ENCODE results near the gene SGO1. TPM values are rescaled to one million over a fixed set of nuclear protein-coding genes. Genes with fewer than 3 reads are reported as not detected.
A peak's percentile ranks its signal among the peaks of the same experiment; 100 is the strongest.

The SGO1 gene
- total and polyA plus RNA-seq, 5 experiments from 2014 or later = 0.45 to 1.1 (median 0.76) TPM

DNA sequence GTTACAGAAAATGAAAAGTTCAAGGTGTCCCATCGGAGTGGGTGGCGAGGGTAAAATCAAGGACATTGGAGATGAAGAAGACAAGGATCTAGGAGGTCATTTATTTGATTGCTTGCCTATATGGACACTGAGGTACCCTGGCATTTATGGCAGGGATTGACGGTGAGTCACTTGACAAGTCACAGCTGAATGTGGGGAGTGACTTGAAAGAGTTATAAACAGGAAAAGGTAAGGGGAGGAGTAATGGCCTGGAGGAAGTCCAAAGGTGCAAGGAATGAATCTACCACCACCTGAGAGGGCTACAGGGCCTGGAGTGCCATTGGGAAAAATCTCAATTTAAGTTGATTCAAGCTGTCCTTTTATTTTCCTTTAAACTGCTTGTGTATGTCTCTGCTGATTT is 11.8 kb upstream of the SGO1 start:
- Mint-ChIP-seq H3K36me3 (peaks cover 0 to 6% (median 0%) of the 10 kb centered on the region in 3 donors), H3K9me3 (no peaks in the 10 kb centered on the region), H3K4me3 (peak overlapping the region in 2 of 10 donors; percentile 1 to 9), H3K4me1 (peaks cover 4 to 9% (median 7%) of the 10 kb centered on the region in 4 donors), H3K27ac (peak overlapping the region in 4 of 10 donors; percentile 10 to 73 (median 43)), H3K27me3 (no peaks in the 10 kb centered on the region)
- POLR2A ChIA-PET = interaction anchor here (1.2 kb wide), 1 partner anchor 11 kb away, joined by 5 read pairs; the partner anchor contains the start of gene SGO1
- no peak for ATAC-seq
- DNase-seq = no peak

DNA sequence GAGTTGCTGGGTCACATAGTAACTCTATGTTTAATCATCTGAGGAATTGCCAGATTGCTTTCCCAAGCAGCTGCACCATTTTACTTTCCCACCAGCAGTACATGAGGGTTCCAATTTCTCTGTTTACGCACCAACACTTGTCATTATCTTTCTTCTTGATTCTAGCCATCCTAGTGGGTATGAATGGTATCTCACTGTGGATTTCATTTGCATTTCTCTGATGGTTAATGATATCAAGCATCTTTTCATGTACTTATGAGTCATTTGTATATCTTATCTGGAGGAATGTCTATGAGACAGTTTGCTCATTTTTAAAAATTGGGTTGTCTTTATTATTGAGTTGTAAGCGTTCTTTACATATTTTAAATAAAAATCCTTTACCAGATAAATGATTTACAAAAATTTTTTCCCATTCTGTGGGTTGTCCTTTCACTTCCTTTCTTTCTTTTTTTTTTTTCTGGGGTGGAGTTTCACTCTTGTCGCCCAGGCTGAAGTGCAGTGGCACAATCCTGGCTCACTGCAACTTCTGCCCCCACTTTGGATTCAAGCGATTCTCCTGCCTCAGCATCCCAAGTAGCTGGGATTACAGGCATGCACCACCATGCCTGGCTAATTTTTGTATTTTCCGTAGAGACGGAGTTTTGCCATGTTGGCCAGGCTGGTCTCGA is 8.9 kb upstream of the SGO1 start:
- Mint-ChIP-seq H3K4me1 (peaks cover 4 to 7% (median 5%) of the 10 kb centered on the region in 4 donors), H3K36me3 (peaks cover 0 to 6% (median 0%) of the 10 kb centered on the region in 3 donors), H3K27me3 (no peaks in the 10 kb centered on the region), H3K27ac (no peak overlapping the region), H3K9me3 (no peaks in the 10 kb centered on the region), H3K4me3 (no peak overlapping the region)
- ATAC-seq = no peak
- POLR2A ChIA-PET = no interaction called here
- no peak for DNase-seq

DNA sequence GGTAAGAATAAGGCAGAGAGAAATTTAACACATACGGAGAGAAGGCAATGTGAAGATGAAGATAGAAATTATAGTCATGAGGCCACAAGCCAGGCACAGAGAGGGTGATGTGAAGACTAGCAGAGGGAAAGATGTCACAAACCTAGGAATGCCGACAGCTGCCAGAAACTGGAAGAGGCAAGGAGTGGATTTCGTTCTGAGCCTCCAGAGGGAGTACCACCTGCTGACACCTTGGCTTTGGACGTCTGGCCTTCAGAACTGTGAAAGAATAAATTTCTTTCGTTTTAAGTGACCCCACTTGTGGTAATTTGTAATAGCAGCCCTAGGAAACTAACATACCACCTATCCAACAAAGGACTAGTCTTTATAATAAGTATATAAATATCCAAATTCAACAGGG is 5.0 kb upstream of the SGO1 start:
- POLR2A ChIA-PET = no interaction called here
- peaks cover 0 to 4% (median 0%) of the 10 kb centered on the region in 4 donors for H3K4me1 Mint-ChIP-seq
- DNase-seq = no peak
- peaks cover 0 to 6% (median 0%) of the 10 kb centered on the region in 3 donors for H3K36me3 Mint-ChIP-seq
- H3K27me3 Mint-ChIP-seq = no peaks in the 10 kb centered on the region
- H3K9me3 Mint-ChIP-seq = no peaks in the 10 kb centered on the region
- no peak overlapping the region for H3K4me3 Mint-ChIP-seq
- no peak overlapping the region for H3K27ac Mint-ChIP-seq
- ATAC-seq = no peak

DNA sequence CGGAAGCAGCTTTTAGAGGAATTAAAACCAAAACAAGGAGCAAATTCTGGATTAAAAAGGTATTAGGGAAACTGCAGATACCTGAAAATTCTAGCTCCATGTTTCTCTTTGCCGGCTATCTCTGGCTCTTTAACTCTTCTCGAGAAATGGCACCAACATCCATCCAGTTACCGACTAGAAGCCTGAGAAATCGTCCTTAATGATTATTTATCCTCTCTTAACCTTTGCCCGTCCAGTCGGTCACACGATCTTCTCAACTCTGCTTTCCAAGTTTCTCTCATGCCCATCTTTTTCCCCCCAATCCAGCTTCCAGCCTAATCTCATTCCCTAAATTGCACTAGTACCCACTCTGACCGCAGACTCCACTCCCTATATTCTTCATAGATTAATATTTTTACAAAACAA is 596 bp upstream of the SGO1 start:
- Mint-ChIP-seq H3K4me1 (peaks cover 0 to 4% (median 0%) of the 10 kb centered on the region in 4 donors), H3K9me3 (no peaks in the 10 kb centered on the region), H3K27me3 (no peaks in the 10 kb centered on the region), H3K4me3 (no peak overlapping the region), H3K27ac (no peak overlapping the region), H3K36me3 (no peaks in the 10 kb centered on the region)
- ATAC-seq = peak; percentile 3 to 5
- DNase-seq = no peak
- POLR2A ChIA-PET = interaction anchor here (0.8 to 2.4 kb wide), 7 partner anchors 11 to 239 kb away, joined by 4 to 21 read pairs (median 7); partner anchors contain the start of genes KAT2B and RAB5A

- Mint-ChIP-seq H3K4me3 (no peak overlapping the region), H3K4me1 (peaks cover 0 to 4% (median 0%) of the 10 kb centered on the region in 4 donors), H3K27me3 (no peaks in the 10 kb centered on the region), H3K27ac (no peak overlapping the region), H3K36me3 (no peaks in the 10 kb centered on the region), H3K9me3 (no peaks in the 10 kb centered on the region)
- peak in 3 of 10 donors; percentile 1 to 20 (median 10) for DNase-seq
- no peak for ATAC-seq
- POLR2A ChIA-PET = interaction anchor here (0.9 to 2.4 kb wide), 5 partner anchors 25 to 238 kb away, joined by 3 to 21 read pairs (median 7); partner anchors contain the start of gene KAT2B
Observed at GRCh38 chr3:20185331-20185678, 701 bp downstream of the SGO1 start.

- H3K27me3 Mint-ChIP-seq = no peaks in the 10 kb centered on the region
- no peak overlapping the region for H3K4me3 Mint-ChIP-seq
- POLR2A ChIA-PET = no interaction called here
- DNase-seq (no peak), ATAC-seq (no peak)
- H3K4me1 Mint-ChIP-seq = no peaks in the 10 kb centered on the region
- H3K36me3 Mint-ChIP-seq = no peaks in the 10 kb centered on the region
- H3K9me3 Mint-ChIP-seq = no peaks in the 10 kb centered on the region
- H3K27ac Mint-ChIP-seq = no peak overlapping the region
Observed at GRCh38 chr3:20182206-20182605, 3.8 kb downstream of the SGO1 start.

DNA sequence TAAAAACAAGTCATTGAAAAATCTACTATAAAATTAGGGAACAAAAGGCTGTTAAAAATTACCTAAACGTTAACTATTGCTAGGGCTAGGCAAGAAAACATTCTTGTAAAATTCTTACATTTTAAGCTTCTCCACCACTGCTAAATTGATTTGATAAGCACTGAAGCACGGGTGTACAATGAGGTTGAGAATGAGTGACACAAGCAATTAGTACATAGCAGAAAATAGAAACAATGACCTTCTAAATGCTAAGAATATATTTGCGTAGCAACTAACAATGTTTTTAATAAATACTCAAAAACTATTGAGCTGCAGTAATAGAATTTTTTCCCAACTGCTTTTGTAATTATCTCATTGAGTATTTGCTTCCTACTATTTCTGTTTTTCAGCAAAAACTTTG is 4.7 kb downstream of the SGO1 start:
- no peak overlapping the region for H3K27ac Mint-ChIP-seq
- POLR2A ChIA-PET = no interaction called here
- no peaks in the 10 kb centered on the region for H3K9me3 Mint-ChIP-seq
- no peaks in the 10 kb centered on the region for H3K4me1 Mint-ChIP-seq
- peaks cover 0 to 1% (median 0%) of the 10 kb centered on the region in 3 donors for H3K36me3 Mint-ChIP-seq
- ATAC-seq (no peak), DNase-seq (no peak)
- H3K4me3 Mint-ChIP-seq = no peak overlapping the region
- no peaks in the 10 kb centered on the region for H3K27me3 Mint-ChIP-seq

DNA sequence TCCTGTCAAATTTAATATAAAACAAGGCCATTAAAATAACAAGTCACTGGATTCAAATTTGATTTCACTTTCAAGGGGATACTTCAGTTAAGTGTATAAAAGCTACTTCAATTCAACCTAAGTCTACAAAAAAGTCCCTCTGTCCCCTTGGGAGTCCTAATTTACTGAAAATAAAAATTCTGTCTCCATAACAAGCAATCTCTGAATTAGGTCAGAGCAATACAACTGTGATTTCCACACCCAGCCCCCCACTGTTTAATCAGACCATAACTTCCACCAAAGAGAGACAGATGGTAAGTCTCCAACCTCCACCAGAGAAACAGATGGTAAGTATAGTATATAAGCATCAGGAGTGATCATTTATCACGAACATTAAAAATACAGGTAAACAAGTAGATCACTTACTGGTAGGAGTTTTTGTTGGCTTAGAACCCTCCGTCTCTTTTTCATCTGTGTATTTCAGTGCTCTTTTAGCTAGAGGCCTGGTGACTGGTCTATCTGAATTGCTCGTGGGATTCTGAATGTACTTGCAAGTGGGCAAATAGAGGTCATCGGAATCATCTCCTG is 12.1 kb downstream of the SGO1 start:
- POLR2A ChIA-PET = no interaction called here
- ATAC-seq = no peak
- Mint-ChIP-seq H3K36me3 (peaks cover 3 to 14% (median 11%) of the 10 kb centered on the region in 3 donors), H3K4me3 (no peak overlapping the region), H3K27me3 (no peaks in the 10 kb centered on the region), H3K27ac (no peak overlapping the region), H3K4me1 (no peaks in the 10 kb centered on the region), H3K9me3 (no peaks in the 10 kb centered on the region)
- no peak for DNase-seq

GRCh38 chr3:20161714-20162113 is 24.3 kb downstream of the SGO1 start:
- POLR2A ChIA-PET = no interaction called here

GRCh38 chr3:20160230-20160629 is 25.8 kb downstream of the SGO1 start:
- H3K36me3 Mint-ChIP-seq = peaks cover 0 to under 1% (median 0%) of the 10 kb centered on the region in 3 donors
- peak in 1 of 2 donors; percentile 44 for ATAC-seq
- H3K4me1 Mint-ChIP-seq = peaks cover 5 to 35% (median 24%) of the 10 kb centered on the region in 4 donors
- peak overlapping the region; percentile 1 to 80 (median 52) for H3K27ac Mint-ChIP-seq
- no peaks in the 10 kb centered on the region for H3K27me3 Mint-ChIP-seq
- peak overlapping the region in 6 of 10 donors; percentile 1 to 8 (median 4) for H3K4me3 Mint-ChIP-seq
- POLR2A ChIA-PET = interaction anchor here (0.7 to 1.2 kb wide), 2 partner anchors 26 to 120 kb away, joined by 3 to 7 read pairs; partner anchors contain the start of genes KAT2B and SGO1
- no peaks in the 10 kb centered on the region for H3K9me3 Mint-ChIP-seq
- peak in 2 of 10 donors; percentile 3 to 9 for DNase-seq

More at GRCh38 chr3:20161714-20162113, 24.3 kb downstream of the SGO1 start:
- no peak for ATAC-seq
- H3K27ac Mint-ChIP-seq = peak overlapping the region in 1 of 10 donors; percentile 80
- H3K4me1 Mint-ChIP-seq = peaks cover 5 to 36% (median 24%) of the 10 kb centered on the region in 4 donors
- H3K4me3 Mint-ChIP-seq = no peak overlapping the region
- no peaks in the 10 kb centered on the region for H3K36me3 Mint-ChIP-seq
- no peak for DNase-seq
- no peaks in the 10 kb centered on the region for H3K9me3 Mint-ChIP-seq
- no peaks in the 10 kb centered on the region for H3K27me3 Mint-ChIP-seq

DNA sequence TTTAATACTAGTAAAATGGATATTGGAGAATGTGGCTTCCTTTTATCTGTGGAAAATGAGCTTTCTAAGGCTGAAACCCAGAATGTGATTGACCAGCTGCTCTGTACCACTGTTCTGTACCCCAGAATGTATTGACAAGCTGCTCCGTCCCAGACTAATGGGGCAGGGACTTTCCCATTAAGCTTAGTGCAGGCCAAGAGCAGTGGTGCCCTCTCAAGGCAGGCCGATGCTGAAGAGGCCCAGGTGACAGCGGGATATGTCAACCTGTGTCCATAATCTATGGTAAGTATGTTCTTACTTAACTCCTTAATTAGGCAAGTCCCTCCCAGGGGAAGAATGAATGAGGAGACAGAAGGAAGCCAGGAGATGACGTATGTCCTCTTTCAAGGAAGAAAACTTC is 31.1 kb downstream of the SGO1 start:
- Mint-ChIP-seq H3K9me3 (no peaks in the 10 kb centered on the region), H3K36me3 (peaks cover 0 to 40% (median 20%) of the 10 kb centered on the region in 3 donors), H3K4me3 (no peak overlapping the region), H3K27me3 (no peaks in the 10 kb centered on the region), H3K27ac (no peak overlapping the region), H3K4me1 (peaks cover 3 to 6% (median 5%) of the 10 kb centered on the region in 4 donors)
- ATAC-seq (no peak), DNase-seq (no peak)
- POLR2A ChIA-PET = no interaction called here

GRCh38 chr3:20154078-20154477 is 31.9 kb downstream of the SGO1 start:
- peak overlapping the region in 1 of 10 donors; percentile 50 for H3K27ac Mint-ChIP-seq

DNA sequence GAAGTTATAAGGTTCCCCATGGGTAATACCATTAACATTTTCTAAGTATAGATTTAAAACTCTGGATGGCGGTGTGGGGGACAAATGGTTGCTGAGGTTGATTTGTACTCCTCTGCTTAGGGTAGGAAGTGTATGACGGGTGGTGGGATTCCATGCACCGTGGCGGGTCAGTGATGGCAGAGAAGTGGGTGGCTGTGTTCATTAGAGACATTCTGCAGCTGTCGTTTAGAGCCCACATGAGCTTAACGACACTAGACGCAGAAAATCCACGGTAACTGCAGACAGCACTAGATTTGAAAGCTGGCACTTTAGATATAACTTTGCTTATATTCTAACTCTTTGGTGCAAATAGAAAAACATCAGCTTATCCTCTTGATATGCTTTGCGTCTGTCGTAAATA is 37.5 kb downstream of the SGO1 start:
- ATAC-seq = no peak
- H3K4me3 Mint-ChIP-seq = no peak overlapping the region
- H3K27ac Mint-ChIP-seq = no peak overlapping the region
- POLR2A ChIA-PET = no interaction called here
- H3K9me3 Mint-ChIP-seq = no peaks in the 10 kb centered on the region
- H3K4me1 Mint-ChIP-seq = no peaks in the 10 kb centered on the region
- H3K36me3 Mint-ChIP-seq = peaks cover 0 to 76% (median 38%) of the 10 kb centered on the region in 3 donors
- no peaks in the 10 kb centered on the region for H3K27me3 Mint-ChIP-seq
- no peak for DNase-seq

More at GRCh38 chr3:20154078-20154477, 31.9 kb downstream of the SGO1 start:
- no peak overlapping the region for H3K4me3 Mint-ChIP-seq
- no peaks in the 10 kb centered on the region for H3K9me3 Mint-ChIP-seq
- H3K27me3 Mint-ChIP-seq = no peaks in the 10 kb centered on the region
- H3K4me1 Mint-ChIP-seq = no peaks in the 10 kb centered on the region
- ATAC-seq (no peak), DNase-seq (no peak)
- H3K36me3 Mint-ChIP-seq = peaks cover 0 to 47% (median 27%) of the 10 kb centered on the region in 3 donors
- POLR2A ChIA-PET = no interaction called here

Data from naive thymus-derived CD8-positive, alpha-beta T cell (primary cell).